Right atrium auricular region (tissue), 2 donors: ENCODE results near the gene EFCAB11. TPM values are rescaled to one million over a fixed set of nuclear protein-coding genes. Genes with fewer than 3 reads are reported as not detected.

Experiments used
- DNase-seq: peaks from one replicate; pipeline ENCODE4 v3.0.0-alpha.2; 2019; ENCODE audit warnings: low spot score
- H3K27ac ChIP-seq, 2 donors: fragments of 200-600 bp; sonication (generic); 1 replicate in 1 of 2; 2 replicates in 1 of 2; pipeline ENCODE4 v1.5.1; 2016 to 2019
- H3K27me3 ChIP-seq, 2 donors: fragments of 200-600 bp; sonication (generic); one replicate each; pipeline versions ENCODE4 v1.5.1 to v1.6.0; 2017 to 2019
- H3K36me3 ChIP-seq: fragments of 200-600 bp; sonication (generic); one replicate; pipeline ENCODE4 v1.5.1; 2016
- H3K4me1 ChIP-seq, 2 donors: fragments of 200-600 bp; sonication (generic); one replicate each; pipeline versions ENCODE4 v1.5.1 to v1.6.0; 2017 to 2019
- H3K4me3 ChIP-seq, 2 donors: fragments of 200-600 bp; sonication (generic); 1 replicate in 1 of 2; 2 replicates in 1 of 2; pipeline ENCODE4 v1.5.1; 2017 to 2019; ENCODE audit warnings: mild to moderate bottlenecking in 1 of 2, moderate library complexity in 1 of 2
- H3K9me3 ChIP-seq, 2 donors: fragments of 200-600 bp; sonication (generic); one replicate each; pipeline ENCODE4 v1.5.1; 2019
- total RNA-seq, 2 donors: library from RNA; depleted of rRNA; stranded (reverse); fragments of >200 nt; gene quantifications; one replicate each; pipeline ENCODE4 v1.1.0, GENCODE V29; 2016
- TF ChIP-seq, protein P1 (sequence below), 2 donors: fragments of 200-600 bp; sonication (generic); IDR thresholded peaks; one replicate each; pipeline ENCODE4 v1.5.1; 2019; ENCODE audit warnings: antibody characterized with exemption in 2 of 2

The EFCAB11 gene
- total RNA-seq, 2 donors from 2014 or later = 2.0 to 2.2 TPM

DNA sequence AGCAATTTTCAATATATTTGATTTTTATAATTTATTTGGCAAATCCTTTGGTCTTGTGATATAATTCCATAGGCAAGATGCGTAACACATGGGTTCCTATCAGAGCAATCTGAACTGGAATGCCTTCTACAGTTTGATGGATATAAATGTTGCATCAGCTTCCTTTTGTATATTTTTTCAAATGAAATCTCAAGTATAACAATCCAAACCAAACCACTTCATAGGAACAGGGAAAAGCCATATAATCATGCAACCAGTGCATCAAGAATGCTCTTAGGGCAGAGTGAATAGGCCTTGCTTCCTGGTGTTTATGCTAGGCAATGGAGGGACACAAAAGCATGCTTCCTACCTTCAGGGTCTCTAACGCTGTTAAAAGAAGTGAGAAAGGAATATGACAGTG, 34.5 kb downstream of the EFCAB11 start:
- no peak for DNase-seq
- H3K9me3 ChIP-seq = no peaks in the 10 kb centered on the region
- no peak overlapping the region for H3K27ac ChIP-seq
- no peaks in the 10 kb centered on the region for H3K36me3 ChIP-seq
- H3K27me3 ChIP-seq = no peaks in the 10 kb centered on the region
- TF ChIP-seq, protein P1, sequence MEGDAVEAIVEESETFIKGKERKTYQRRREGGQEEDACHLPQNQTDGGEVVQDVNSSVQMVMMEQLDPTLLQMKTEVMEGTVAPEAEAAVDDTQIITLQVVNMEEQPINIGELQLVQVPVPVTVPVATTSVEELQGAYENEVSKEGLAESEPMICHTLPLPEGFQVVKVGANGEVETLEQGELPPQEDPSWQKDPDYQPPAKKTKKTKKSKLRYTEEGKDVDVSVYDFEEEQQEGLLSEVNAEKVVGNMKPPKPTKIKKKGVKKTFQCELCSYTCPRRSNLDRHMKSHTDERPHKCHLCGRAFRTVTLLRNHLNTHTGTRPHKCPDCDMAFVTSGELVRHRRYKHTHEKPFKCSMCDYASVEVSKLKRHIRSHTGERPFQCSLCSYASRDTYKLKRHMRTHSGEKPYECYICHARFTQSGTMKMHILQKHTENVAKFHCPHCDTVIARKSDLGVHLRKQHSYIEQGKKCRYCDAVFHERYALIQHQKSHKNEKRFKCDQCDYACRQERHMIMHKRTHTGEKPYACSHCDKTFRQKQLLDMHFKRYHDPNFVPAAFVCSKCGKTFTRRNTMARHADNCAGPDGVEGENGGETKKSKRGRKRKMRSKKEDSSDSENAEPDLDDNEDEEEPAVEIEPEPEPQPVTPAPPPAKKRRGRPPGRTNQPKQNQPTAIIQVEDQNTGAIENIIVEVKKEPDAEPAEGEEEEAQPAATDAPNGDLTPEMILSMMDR (IDR thresholded peaks at IDR 0.05) = no peak
- peaks cover 0 to 1% of the 10 kb centered on the region in 2 donors for H3K4me1 ChIP-seq
- H3K4me3 ChIP-seq = no peak overlapping the region

DNA sequence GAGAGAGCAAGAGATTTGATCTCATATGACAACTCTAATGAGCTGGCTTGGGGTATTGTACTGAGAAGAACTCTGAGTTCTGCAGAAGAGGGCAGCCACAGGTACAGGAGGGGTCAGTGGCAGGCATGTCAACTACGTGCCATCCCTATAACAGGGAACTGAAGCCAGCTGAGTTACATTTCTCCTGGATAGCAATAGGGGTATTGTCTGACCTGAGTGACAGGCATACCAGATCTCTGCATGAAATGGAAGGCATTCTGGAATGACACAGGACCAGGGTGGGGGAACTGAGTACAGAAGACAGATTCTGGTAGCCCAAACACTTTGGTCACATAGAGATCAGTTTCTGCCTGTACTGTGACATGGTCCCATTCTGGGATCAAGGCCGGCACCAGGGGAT, 35.8 kb downstream of the EFCAB11 start:
- H3K36me3 ChIP-seq = no peaks in the 10 kb centered on the region
- no peaks in the 10 kb centered on the region for H3K9me3 ChIP-seq
- no peak overlapping the region for H3K27ac ChIP-seq
- H3K27me3 ChIP-seq = no peaks in the 10 kb centered on the region
- TF ChIP-seq, protein P1 (IDR thresholded peaks at IDR 0.05) = no peak
- no peak overlapping the region for H3K4me3 ChIP-seq
- H3K4me1 ChIP-seq = peaks cover 0 to 5% of the 10 kb centered on the region in 2 donors
- no peak for DNase-seq

DNA sequence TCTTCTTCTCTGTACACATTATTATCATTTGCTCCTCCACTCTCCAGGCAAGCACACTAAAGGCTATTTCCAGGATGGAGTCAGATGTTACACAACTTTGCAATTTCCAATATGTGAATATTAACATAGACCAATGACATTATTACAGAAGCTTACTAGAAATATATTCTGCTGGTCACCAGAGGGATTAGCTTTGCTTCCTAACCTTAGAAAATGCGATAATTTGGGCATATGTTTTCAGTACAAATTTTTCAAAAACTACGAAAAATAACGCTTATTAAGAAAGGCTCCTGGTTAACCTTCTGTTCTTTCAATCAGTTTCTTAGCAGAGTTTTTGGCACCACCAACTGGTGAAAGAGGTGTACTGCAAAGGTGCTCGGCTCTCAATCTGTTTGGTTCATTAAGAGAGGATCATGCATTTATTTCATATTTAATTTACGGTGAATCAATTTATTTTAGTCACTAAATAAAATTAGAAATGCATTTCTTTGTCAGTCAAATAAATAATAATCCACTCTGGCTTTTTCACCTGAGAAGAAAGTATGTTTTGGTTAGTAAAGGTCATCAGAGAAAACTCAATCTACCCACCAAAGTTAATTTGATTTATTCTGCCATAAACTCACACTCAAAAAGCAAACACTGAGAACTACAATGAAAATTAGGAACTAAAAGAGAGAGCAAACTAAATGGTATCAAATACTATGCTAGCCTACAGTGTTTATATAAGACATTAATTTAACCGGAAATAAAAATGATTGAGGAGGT, 39.2 kb downstream of the EFCAB11 start:
- Histone ChIP-seq H3K4me1 (peaks cover 0 to 16% of the 10 kb centered on the region in 2 donors), H3K4me3 (no peak overlapping the region), H3K27ac (no peak overlapping the region), H3K36me3 (no peaks in the 10 kb centered on the region), H3K27me3 (no peaks in the 10 kb centered on the region), H3K9me3 (no peaks in the 10 kb centered on the region)
- DNase-seq = peak; percentile 82
- TF ChIP-seq, protein P1 (IDR thresholded peaks at IDR 0.05) = peak; percentile 85 to 94

DNA sequence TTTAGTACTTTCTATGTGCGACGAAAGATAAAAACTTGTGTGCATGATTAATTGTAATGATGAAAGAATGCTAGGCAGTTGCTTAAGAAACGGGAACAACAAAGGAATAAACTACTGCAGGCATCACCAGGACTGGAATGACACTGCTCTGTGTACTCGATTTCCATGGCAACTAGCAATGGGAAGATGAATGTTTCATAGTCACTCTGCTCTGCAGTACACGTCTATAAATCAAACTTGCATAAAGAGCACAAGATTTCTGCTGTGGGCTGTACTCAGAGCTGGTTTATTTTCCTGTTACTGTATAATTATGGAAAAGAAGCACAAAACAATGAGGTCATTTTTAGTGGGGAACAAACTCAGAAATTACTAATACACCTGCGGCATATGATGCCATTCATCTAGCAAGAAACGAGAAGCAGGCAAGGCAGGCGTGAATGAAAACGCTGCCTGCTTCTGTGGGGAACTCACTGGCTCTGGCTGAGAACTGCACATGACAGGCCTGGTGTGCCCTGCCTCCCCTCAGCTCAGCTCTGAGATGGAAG, 41.8 kb downstream of the EFCAB11 start:
- Histone ChIP-seq H3K27ac (peak overlapping the region in 1 of 2 donors; percentile 3), H3K4me3 (no peak overlapping the region), H3K27me3 (no peaks in the 10 kb centered on the region), H3K36me3 (no peaks in the 10 kb centered on the region), H3K9me3 (no peaks in the 10 kb centered on the region), H3K4me1 (peaks cover 0 to 16% of the 10 kb centered on the region in 2 donors)
- DNase-seq = no peak
- TF ChIP-seq, protein P1 (IDR thresholded peaks at IDR 0.05) = no peak

DNA sequence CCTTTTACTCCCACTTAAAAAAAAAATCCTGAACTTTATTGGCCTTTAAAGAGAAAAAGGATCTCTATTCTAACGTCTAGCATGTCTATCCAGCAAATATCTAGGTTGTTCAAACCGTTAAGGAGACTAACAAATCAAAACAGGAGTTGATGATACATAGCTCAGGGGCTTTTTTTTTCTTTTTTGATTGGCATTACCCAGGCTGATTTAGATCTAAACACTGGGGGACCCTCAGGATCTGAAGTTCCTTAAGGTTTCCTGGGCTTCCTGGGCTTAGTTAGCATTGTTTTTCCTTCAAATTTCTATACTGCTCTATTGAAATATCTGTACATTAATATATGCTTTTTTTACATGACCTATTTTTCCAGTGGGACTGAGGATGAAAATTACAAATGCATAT, 42.3 kb downstream of the EFCAB11 start:
- Histone ChIP-seq H3K36me3 (no peaks in the 10 kb centered on the region), H3K4me1 (peaks cover 0 to 16% of the 10 kb centered on the region in 2 donors), H3K27ac (peak overlapping the region in 1 of 2 donors; percentile 9), H3K9me3 (no peaks in the 10 kb centered on the region), H3K4me3 (no peak overlapping the region), H3K27me3 (no peaks in the 10 kb centered on the region)
- DNase-seq = no peak
- TF ChIP-seq, protein P1 (IDR thresholded peaks at IDR 0.05) = no peak
